DMS53 treated with DMSO at 0.1 percent for 48 hours (cell line): ENCODE data around the gene SEPTIN2.
"Not testable (repeated sequence)": the region's sequence is repeated elsewhere in the genome, so short reads cannot be mapped to it uniquely, and the experiment has no call there.

Experiments used
- DNase-seq: peaks from one replicate; lab custom pipeline; 2025; ENCODE audit not compliant: unreplicated experiment; lab: John Stamatoyannopoulos, UW

SEPTIN2 gene

GRCh38 chr2:241315879-241316631 is at the start of gene SEPTIN2:
SEPTIN2 (plus strand) TSS chr2:241315925; CDS start chr2:241324233, 8,308 bp downstream.
- no peak for DNase-seq

GRCh38 chr2:241267249-241268067 is 48.3 kb upstream of the SEPTIN2 start:
- DNase-seq, result no peak

GRCh38 chr2:241268306-241268705 is 47.4 kb upstream of the SEPTIN2 start:
- DNase-seq, result no peak

GRCh38 chr2:241268716-241269445 is 46.8 kb upstream of the SEPTIN2 start:
- DNase-seq, result no peak

- no peak for DNase-seq
These were observed 45.8 kb upstream of the SEPTIN2 start for GRCh38 chr2:241269707-241270520.

- DNase-seq, result no peak
These were observed 45.2 kb upstream of the SEPTIN2 start for GRCh38 chr2:241270531-241270930.

- DNase-seq, result no peak
These were observed 43.9 kb upstream of the SEPTIN2 start for GRCh38 chr2:241271706-241272302.

GRCh38 chr2:241272303-241273209 is 43.2 kb upstream of the SEPTIN2 start:
- DNase-seq, result no peak

- no peak for DNase-seq
These were observed 42.3 kb upstream of the SEPTIN2 start for GRCh38 chr2:241273210-241274020.

GRCh38 chr2:241274127-241274526 is 41.6 kb upstream of the SEPTIN2 start:
- DNase-seq, result no peak

GRCh38 chr2:241275504-241275903 is 40.2 kb upstream of the SEPTIN2 start:
- DNase-seq, result no peak

GRCh38 chr2:241275910-241276309 is 39.8 kb upstream of the SEPTIN2 start:
- no peak for DNase-seq

GRCh38 chr2:241278306-241278705 is 37.4 kb upstream of the SEPTIN2 start:
- DNase-seq, result not testable (repeated sequence)

- no peak for DNase-seq
These were observed 36.3 kb upstream of the SEPTIN2 start for GRCh38 chr2:241279413-241279812.

GRCh38 chr2:241279828-241280227 is 35.9 kb upstream of the SEPTIN2 start:
- DNase-seq, result no peak

GRCh38 chr2:241280291-241280690 is 35.4 kb upstream of the SEPTIN2 start:
- no peak for DNase-seq

- no peak for DNase-seq
These were observed 33.2 kb upstream of the SEPTIN2 start for GRCh38 chr2:241282555-241282954.

- no peak for DNase-seq
These were observed 30.1 kb upstream of the SEPTIN2 start for GRCh38 chr2:241285596-241285995.
